HG03342 (cell line): Measurements from ENCODE around the gene ALPK3.
"Not testable (repeated sequence)": the region's sequence is repeated elsewhere in the genome, so short reads cannot be mapped to it uniquely, and the experiment has no call there.

Experiments
- ATAC-seq: cut with Tn5 transposase; IDR thresholded peaks from one replicate; pipeline ENCODE4 v1.9.1; 2021; ENCODE audit warnings: mild to moderate bottlenecking, moderate library complexity; ENCODE audit not compliant: unreplicated experiment

ALPK3 gene

DNA sequence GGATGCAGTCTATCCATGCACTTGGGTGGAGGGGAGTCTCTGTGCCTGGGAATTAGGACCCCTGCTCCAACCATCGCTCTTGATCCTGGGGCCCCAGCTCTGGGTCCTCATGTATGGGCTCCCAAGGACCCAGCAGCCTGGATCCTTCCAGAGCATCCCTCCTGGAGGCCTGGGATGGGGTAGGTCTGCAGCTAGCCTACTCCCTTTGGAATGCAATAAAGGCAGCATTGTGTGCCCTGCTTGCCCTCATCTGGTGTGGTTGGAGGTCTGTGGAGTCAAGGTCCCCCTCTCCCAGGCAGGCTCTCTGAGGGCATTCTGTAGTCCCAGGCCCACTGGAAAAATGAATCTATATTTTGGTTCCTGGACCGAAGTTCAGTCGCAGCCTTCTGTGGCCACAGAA is 52.4 kb downstream of the ALPK3 start:
- ATAC-seq, result no peak

GRCh38 chr15:84871428-84871985 is 54.4 kb downstream of the ALPK3 start:
- ATAC-seq, result no peak

DNA sequence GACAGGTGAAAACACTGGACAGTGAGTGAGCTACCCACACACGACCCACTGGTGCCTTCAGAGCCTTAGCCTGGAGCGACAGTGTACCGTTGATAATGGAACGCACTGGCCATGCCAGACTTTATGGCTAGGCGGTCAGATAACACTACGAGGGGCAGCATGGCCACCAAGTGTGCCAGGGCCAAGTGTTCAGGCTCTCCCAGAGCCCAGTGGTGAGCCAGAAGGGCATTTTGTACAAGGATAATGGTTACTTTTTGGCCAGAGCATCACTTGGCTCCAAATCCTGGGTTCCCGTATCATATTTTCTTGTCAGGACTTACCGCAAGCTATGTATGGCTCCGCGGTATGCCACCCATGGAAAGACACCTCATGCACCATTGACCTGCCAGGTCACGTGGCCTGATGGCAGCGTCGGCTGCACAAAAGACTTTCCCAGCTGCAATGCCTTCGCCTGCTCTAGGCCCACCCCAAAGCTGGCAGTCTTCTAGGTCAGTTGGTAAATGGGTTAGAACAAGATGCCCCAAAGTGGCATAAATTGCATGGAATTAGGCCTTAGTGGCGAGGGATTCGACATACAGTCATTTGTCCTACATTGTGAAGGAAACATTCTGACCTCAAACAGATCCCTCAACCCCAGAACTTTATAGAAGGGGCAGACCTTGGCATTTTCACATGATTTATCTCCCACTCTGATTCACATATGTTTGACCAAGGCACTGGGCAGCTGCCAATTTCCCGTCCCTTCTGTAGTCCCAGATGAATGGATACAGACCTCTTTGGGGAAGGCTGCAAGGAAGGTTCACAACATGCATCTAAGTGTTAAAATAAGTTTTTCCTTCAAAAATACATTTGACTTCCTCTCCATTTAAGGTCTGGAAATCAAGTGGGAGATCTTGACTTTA is 55.1 kb downstream of the ALPK3 start:
- no peak for ATAC-seq

GRCh38 chr15:84873997-84874396 is 56.8 kb downstream of the ALPK3 start:
- no peak for ATAC-seq

- ATAC-seq, result no peak
Observed at GRCh38 chr15:84874981-84875699, 58.0 kb downstream of the ALPK3 start.

GRCh38 chr15:84876269-84876668 is 59.1 kb downstream of the ALPK3 start:
- ATAC-seq, result no peak

- ATAC-seq, result not testable (repeated sequence)
Observed at GRCh38 chr15:84877701-84878100, 60.5 kb downstream of the ALPK3 start.

DNA sequence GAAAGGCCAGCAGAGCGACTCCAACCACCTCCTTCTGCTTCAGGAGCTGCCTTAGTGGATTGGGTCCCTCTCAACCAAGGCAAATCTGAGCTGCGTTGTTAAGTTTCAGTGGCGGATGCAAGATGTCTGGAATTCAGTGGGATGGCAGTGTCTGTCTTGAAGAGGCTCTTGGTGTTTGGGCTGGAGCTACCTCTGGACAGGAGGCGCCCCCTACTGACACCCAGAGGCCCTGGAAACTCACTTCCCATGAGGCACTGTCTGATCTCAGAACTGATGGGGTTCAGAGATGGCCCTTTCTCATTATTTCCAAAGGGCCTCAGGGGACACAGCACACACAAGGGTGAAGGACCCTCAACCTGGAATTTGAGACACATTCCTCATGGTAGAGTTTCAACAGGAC is 61.3 kb downstream of the ALPK3 start:
- ATAC-seq, result no peak

- no peak for ATAC-seq
Observed at GRCh38 chr15:84879088-84879780, 62.1 kb downstream of the ALPK3 start.

DNA sequence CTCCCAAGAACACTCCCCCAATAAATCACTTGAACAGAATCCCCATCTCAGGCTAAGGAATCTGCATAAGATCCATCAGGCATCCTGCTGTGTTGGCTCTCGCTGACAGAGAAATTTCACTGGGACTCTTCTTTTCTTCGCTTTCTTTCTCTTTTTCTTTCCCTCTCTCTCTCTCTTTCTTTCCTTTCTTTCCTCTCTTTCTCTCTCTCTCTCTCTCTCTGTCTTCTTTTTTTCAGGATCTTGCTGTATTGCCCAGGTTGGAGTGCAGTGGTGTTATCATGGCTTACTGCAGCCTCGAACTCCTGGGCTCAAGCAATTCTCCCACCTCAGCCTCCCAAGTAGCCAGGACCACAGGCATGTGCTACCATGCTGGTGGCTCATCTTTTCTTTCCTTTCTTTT is 62.9 kb downstream of the ALPK3 start:
- ATAC-seq, result no peak

- ATAC-seq, result no peak
Observed at GRCh38 chr15:84880822-84881519, 63.8 kb downstream of the ALPK3 start.

- ATAC-seq, result no peak
Observed at GRCh38 chr15:84881520-84881830, 64.3 kb downstream of the ALPK3 start.

GRCh38 chr15:84883466-84883865 is 66.3 kb downstream of the ALPK3 start:
- ATAC-seq, result no peak

DNA sequence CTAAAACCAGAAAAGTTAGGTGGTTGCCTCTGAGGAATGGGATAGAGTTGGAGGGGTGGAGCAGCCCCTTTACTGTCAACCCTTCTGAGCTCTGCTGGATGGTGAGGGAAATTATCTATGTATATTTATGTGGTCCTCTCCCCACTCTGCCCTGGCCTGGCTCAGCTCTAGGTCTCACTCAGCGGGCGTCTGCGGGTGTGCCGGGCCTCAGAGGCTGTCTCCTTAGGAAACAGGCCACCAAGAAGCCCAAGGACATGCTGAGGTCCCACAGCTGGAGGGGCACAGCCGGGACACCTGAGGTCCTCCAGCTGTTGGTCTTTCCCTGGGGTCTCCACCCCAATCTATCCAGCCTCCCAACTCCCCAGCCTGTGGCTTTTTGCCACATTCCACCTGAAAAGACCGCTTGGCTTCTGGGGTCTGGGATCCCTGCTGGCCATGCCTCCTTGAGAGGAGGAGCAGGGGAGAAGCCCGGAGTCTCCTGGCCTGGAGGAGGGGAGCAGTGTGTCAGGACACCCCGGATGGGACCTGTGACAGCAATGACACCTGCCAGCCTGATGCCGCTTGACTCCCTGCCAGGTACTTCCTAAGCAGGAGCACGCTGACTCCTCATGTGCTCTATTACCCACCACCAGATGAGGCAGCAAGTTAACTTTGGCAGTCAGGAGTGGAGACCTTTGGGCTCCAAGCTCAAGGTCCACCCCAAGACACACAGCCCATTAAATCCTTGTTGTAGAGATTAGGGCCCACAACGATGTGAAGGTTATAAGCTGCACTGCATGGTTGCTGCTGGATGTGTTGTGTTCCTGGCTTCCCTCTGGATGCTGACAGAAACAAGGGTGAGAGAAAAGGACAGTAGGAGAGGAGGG is 67.0 kb downstream of the ALPK3 start, which contains the start of gene SLC28A1:
Gene SLC28A1, plus strand, starts transcription at position 747 of the 866 bp plus-strand sequence. CDS start 3,099 bp downstream, outside the sequence.
- ATAC-seq, result no peak

- ATAC-seq, result no peak
Observed at GRCh38 chr15:84885801-84886200, 68.6 kb downstream of the ALPK3 start.

GRCh38 chr15:84886211-84886983 is 69.2 kb downstream of the ALPK3 start:
- ATAC-seq, result no peak

DNA sequence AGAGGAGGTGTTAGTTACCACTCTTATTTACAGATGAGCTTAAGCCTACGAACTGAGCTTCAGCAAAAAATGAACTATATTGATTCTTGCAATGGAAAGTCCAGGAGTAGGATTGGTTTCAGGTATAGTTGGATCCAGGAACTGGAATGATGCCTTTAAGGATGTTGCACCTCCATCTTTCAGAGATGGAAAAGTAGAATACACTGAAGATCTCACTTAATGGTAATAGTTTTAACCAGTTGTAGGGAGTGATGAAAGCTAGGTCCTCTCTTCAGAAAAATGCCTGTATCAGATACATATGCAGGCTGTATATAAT is 69.8 kb downstream of the ALPK3 start:
- no peak for ATAC-seq

DNA sequence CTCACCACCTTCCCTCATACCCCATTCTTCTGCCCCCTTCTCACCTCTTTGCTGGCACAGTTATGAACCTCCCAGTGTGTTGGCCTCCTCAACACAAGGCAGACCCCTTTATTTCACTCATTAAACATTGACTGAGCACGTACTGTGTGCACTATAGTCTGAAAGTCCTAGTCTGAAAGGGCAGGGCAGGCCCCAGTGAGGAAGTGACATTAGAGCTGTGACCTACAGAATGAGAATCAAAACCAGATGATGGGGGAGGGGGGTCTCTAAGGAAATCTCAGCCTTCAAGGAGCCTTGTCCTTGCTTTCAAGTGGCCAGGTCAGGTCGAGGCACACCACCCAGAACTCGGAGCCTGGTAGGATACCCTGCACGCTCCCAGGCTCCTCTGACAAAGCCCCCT is 70.8 kb downstream of the ALPK3 start:
- no peak for ATAC-seq

DNA sequence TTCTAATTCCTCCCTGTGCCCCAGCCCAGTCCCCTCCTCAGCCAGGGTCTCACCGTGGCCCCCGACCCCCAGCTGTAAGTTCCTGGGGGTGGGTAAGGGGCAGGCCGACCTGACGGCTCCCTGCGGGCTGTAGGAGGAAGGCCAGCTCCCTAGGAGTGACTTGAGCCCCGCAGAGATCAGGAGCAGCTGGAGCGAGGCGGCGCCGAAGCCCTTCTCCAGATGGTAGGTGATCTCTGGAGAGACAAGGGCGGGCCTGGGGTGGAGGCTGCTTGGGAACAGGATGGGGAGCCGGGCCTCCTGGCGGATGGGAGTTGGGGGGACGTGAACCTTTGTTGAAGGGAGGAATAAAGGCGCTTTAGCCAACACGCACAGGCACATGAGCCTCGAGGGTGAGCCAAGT is 71.5 kb downstream of the ALPK3 start:
- ATAC-seq, result no peak
